Stomach (tissue), 9 donors: ENCODE results near the gene DCLK1. TPM values are rescaled to one million over a fixed set of nuclear protein-coding genes. Genes with fewer than 3 reads are reported as not detected.

Experiments used
- DNase-seq, 2 donors: peaks; one replicate each; pipeline versions ENCODE4 v3.0.0 to v3.0.0-alpha.2; 2013 to 2019
- H3K27ac ChIP-seq, 5 donors: fragments of 200-600 bp in 4 of 5; sonication (generic) in 4 of 5; one replicate each; pipeline ENCODE4 v1.5.1; 2013 to 2019; ENCODE audit warnings: mild to moderate bottlenecking in 1 of 5, moderate library complexity in 1 of 5
- H3K27me3 ChIP-seq, 3 donors: fragments of 200-600 bp; sonication (generic); one replicate each; pipeline ENCODE4 v1.5.1; 2017 to 2019; ENCODE audit warnings: mixed run types in 1 of 3
- H3K36me3 ChIP-seq, 4 donors: fragments of 200-600 bp; sonication (generic); 1 replicate in 3 of 4; 2 replicates in 1 of 4; pipeline ENCODE4 v1.5.1; 2016 to 2019
- H3K4me1 ChIP-seq, 4 donors: fragments of 200-600 bp; sonication (generic); one replicate each; pipeline ENCODE4 v1.5.1; 2016 to 2019
- H3K4me3 ChIP-seq, 4 donors: fragments of 200-600 bp; sonication (generic) in 3 of 4; one replicate each; pipeline ENCODE4 v1.5.1; 2016 to 2019; ENCODE audit warnings: mild to moderate bottlenecking in 1 of 4
- H3K9me3 ChIP-seq, 4 donors: fragments of 200-600 bp; sonication (generic); one replicate each; pipeline ENCODE4 v1.5.1; 2016 to 2019
- EP300 ChIP-seq: sonication (generic); formaldehyde crosslinking; IDR thresholded peaks from one replicate; pipeline ENCODE4 v1.6.1; 2017; ENCODE audit warnings: antibody characterized with exemption
- POLR2A ChIP-seq, 4 donors: fragments of 450-650 bp; IDR thresholded peaks; one replicate each; pipeline ENCODE4 v1.6.1; 2016; ENCODE audit warnings: antibody characterized with exemption in 4 of 4, control low read depth in 2 of 4, mild to moderate bottlenecking in 1 of 4, moderate library complexity in 1 of 4
- POLR2AphosphoS5 ChIP-seq, 3 donors: sonication (generic); formaldehyde crosslinking; IDR thresholded peaks; one replicate each; pipeline ENCODE4 v1.6.1; 2016; ENCODE audit warnings: antibody characterized with exemption in 3 of 3
- WGBS, 5 donors: extraction: QIAGEN DNeasy Blood & Tissue Kit in 3 of 5; methylation state at CpG; one replicate each; pipeline versions ENCODE4 v1.1.5 to v1.1.7; 2013 to 2018; 5-methylcytosine and 5-hydroxymethylcytosine counted together
- intact Hi-C: fragments of 100-400 bp; cut with DNase I; formaldehyde crosslinking; loops from one replicate; pipeline ENCODE4 v1.15.1; 2023; ENCODE audit warnings: low total_unique reads
- polyA plus RNA-seq, 3 donors: library from polyadenylated mRNA; stranded (reverse); fragments of 200-250 nt; gene quantifications; one replicate each; pipeline ENCODE4 v1.2.3, GENCODE V29; 2013
- total RNA-seq, 5 donors: library from RNA; depleted of rRNA; stranded (reverse); fragments of >200 nt; gene quantifications; one replicate each; pipeline versions ENCODE4 v1.1.0 to v1.2.3, GENCODE V29; 2014 to 2016
- TF ChIP-seq, protein P1 (sequence below), 7 experiments: fragments of 450-650 bp in 4 of 7; fragments of 200-600 bp in 3 of 7; sonication (generic) in 3 of 7; IDR thresholded peaks; one replicate each; pipeline ENCODE4 v1.5.1; 2016 to 2019; ENCODE audit warnings: antibody characterized with exemption in 7 of 7, control low read depth in 2 of 7, mild to moderate bottlenecking in 1 of 7
- donor health status: healthy with polysubstance abuse.
- donor health status: Bipolar disorder and iron deficiency.
- donor health status: healthy.

The DCLK1 gene
- total and polyA plus RNA-seq, 8 donors, result 0.68 to 36.7 (median 4.1) TPM

DNA sequence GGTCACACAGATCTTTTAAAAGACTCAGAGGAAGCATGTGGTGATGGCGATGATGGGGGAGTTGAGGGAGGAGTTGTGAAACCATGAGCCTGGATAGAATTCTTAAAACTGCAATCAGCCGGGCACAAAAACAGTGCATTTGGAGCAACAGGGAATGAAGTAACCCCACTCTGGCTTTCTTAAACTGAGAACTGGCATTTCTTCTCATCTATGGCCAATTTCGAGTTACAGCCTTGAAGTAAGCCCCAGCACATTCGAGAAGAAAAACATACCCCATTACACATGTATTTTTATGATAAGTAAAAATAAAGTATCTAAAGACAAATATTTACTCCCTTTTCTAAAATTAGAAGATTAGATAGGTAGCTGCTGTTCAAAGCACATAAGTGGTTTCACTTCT, 70.1 kb downstream of the DCLK1 start:
- Histone ChIP-seq H3K4me1 (peaks cover 0 to 24% (median 9%) of the 10 kb centered on the region in 4 donors), H3K27ac (no peak overlapping the region), H3K27me3 (no peaks in the 10 kb centered on the region), H3K36me3 (no peaks in the 10 kb centered on the region), H3K4me3 (no peak overlapping the region), H3K9me3 (no peaks in the 10 kb centered on the region)
- intact Hi-C loops, result no loop called here
- no peak for DNase-seq
- TF ChIP-seq POLR2A (IDR thresholded peaks at IDR 0.05), result no peak
- no peak for TF ChIP-seq EP300
- TF ChIP-seq, protein P1, sequence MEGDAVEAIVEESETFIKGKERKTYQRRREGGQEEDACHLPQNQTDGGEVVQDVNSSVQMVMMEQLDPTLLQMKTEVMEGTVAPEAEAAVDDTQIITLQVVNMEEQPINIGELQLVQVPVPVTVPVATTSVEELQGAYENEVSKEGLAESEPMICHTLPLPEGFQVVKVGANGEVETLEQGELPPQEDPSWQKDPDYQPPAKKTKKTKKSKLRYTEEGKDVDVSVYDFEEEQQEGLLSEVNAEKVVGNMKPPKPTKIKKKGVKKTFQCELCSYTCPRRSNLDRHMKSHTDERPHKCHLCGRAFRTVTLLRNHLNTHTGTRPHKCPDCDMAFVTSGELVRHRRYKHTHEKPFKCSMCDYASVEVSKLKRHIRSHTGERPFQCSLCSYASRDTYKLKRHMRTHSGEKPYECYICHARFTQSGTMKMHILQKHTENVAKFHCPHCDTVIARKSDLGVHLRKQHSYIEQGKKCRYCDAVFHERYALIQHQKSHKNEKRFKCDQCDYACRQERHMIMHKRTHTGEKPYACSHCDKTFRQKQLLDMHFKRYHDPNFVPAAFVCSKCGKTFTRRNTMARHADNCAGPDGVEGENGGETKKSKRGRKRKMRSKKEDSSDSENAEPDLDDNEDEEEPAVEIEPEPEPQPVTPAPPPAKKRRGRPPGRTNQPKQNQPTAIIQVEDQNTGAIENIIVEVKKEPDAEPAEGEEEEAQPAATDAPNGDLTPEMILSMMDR (IDR thresholded peaks at IDR 0.05), result no peak
- TF ChIP-seq POLR2AphosphoS5 (IDR thresholded peaks at IDR 0.05), result no peak
- 28 to 47% (median 32%) methylated on average over 4 of the region's 4 CpGs for WGBS, 5 donors

DNA sequence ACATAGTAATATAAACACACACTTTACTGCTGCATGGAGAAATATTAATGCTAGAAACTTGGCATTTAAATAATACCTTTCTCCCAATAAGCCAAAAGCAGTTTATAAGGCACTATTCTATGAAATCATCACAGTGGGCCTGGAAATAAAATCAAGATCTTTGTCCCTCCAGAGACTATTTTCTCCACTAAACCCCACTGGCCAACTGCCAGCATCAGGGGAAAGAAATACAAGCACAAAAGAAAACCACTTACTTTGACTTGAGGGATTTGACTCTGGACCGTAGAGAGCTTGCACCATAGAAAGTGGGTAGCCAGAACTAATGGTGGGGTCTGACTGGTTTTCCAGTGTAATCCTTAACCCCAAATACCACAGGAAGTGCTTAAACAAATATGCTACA, 71.9 kb downstream of the DCLK1 start:
- intact Hi-C loops, result no loop called here
- WGBS, 5 donors, result 54 to 73% (median 68%) methylated on average over 1 of the region's 1 CpG
- H3K4me3 ChIP-seq, result no peak overlapping the region
- peaks cover 0 to 24% (median 9%) of the 10 kb centered on the region in 4 donors for H3K4me1 ChIP-seq
- no peaks in the 10 kb centered on the region for H3K27me3 ChIP-seq
- no peaks in the 10 kb centered on the region for H3K36me3 ChIP-seq
- TF ChIP-seq, protein P1 (IDR thresholded peaks at IDR 0.05), result no peak
- TF ChIP-seq EP300, result no peak
- TF ChIP-seq POLR2AphosphoS5 (IDR thresholded peaks at IDR 0.05), result no peak
- no peak for TF ChIP-seq POLR2A (IDR thresholded peaks at IDR 0.05)
- DNase-seq, result peak in 1 of 2 donors; percentile 55
- no peaks in the 10 kb centered on the region for H3K9me3 ChIP-seq
- H3K27ac ChIP-seq, result no peak overlapping the region

DNA sequence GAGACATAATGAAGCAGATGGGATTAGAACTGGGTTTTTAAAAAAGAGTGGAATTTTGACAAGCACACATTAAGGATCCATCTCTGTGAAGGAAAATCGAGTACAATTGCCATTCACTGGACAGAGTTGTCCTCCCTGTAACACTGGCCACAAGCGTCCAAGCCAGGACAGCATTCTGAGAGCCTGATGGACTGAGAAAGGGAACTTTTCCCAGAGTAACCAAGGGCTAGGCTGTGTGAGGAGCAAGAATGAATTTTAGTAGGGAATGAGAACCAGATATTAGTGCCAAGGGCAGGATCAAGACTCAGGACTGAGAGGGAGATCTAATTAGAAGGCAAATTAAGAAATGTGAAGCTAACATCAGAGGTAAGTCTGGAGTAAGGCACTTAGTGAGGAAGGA, 73.1 kb downstream of the DCLK1 start:
- no peak overlapping the region for H3K4me3 ChIP-seq
- 72 to 82% (median 78%) methylated on average over 2 of the region's 2 CpGs for WGBS, 5 donors
- H3K36me3 ChIP-seq, result no peaks in the 10 kb centered on the region
- H3K27me3 ChIP-seq, result no peaks in the 10 kb centered on the region
- TF ChIP-seq EP300 (no peak), POLR2A (IDR thresholded peaks at IDR 0.05) (no peak), POLR2AphosphoS5 (IDR thresholded peaks at IDR 0.05) (no peak)
- TF ChIP-seq, protein P1 (IDR thresholded peaks at IDR 0.05), result no peak
- peaks cover 0 to 24% (median 9%) of the 10 kb centered on the region in 4 donors for H3K4me1 ChIP-seq
- intact Hi-C loops, result no loop called here
- no peaks in the 10 kb centered on the region for H3K9me3 ChIP-seq
- DNase-seq, result peak in 1 of 2 donors; percentile 32
- no peak overlapping the region for H3K27ac ChIP-seq

DNA sequence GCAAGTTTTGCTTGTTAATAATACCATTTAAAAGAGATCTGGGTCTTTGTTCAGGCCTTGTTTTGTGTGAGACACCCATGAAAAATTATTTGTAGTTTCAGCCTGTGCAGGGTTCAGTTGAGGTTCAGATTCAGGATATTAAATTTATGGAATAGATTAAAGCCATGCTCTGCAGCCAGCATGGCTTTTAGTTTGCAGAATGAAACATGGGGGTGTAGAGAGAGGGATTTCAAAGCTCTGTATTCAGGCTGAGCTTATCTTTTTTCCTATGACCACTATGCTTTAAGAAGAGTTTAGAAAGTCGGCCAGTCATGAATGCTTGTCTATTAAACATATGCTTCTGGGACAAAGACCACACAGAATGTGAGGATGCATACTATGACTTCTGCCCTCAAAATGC, 73.6 kb downstream of the DCLK1 start:
- Histone ChIP-seq H3K36me3 (no peaks in the 10 kb centered on the region), H3K4me1 (peaks cover 0 to 24% (median 9%) of the 10 kb centered on the region in 4 donors), H3K27ac (no peak overlapping the region), H3K9me3 (no peaks in the 10 kb centered on the region), H3K4me3 (no peak overlapping the region), H3K27me3 (no peaks in the 10 kb centered on the region)
- 56 to 79% (median 77%) methylated on average over 1 of the region's 1 CpG for WGBS, 5 donors
- TF ChIP-seq, protein P1 (IDR thresholded peaks at IDR 0.05), result no peak
- TF ChIP-seq POLR2A (IDR thresholded peaks at IDR 0.05) (no peak), EP300 (no peak), POLR2AphosphoS5 (IDR thresholded peaks at IDR 0.05) (no peak)
- intact Hi-C loops, result no loop called here
- peak in 1 of 2 donors; percentile 67 for DNase-seq
